HG03521 (cell line): ENCODE measurements around the gene KCNV2.

Source experiments
- ATAC-seq: cut with Tn5 transposase; IDR thresholded peaks from one replicate; pipeline ENCODE4 v1.9.1; 2021; ENCODE audit warnings: mild to moderate bottlenecking, moderate library complexity; ENCODE audit not compliant: unreplicated experiment

KCNV2 gene

DNA sequence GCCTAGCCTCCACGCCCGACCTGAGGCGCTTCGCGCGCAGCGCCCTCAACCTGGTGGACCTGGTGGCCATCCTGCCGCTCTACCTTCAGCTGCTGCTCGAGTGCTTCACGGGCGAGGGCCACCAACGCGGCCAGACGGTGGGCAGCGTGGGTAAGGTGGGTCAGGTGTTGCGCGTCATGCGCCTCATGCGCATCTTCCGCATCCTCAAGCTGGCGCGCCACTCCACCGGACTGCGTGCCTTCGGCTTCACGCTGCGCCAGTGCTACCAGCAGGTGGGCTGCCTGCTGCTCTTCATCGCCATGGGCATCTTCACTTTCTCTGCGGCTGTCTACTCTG, 1.4 kb downstream of the KCNV2 start:
- no peak for ATAC-seq

DNA sequence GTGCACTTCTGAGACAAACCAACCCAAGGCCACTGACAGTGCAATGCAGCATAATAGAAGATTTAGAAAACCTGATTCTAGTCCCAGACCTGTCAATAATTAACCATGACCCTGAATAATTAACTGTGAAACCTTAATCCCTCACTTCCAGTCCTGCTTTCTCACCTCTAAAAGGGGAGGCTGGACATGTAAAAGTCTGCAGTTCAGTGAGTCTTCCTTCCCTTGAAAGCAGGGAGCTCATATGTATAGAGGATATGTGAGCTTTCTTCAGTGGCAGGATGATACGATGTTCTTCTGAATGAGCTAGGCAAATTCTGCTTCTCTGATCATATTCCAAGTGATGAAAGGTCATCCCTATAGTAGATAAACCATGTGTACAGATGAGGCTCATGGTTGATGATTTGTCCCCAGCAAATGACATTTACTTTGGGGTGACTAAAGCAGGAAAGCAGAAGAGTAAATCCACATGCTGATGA, 2.9 kb downstream of the KCNV2 start:
- no peak for ATAC-seq

- no peak for ATAC-seq
Observed at GRCh38 chr9:2722715-2723114, 5.4 kb downstream of the KCNV2 start.

GRCh38 chr9:2723376-2724065, 6.2 kb downstream of the KCNV2 start:
- ATAC-seq = no peak

DNA sequence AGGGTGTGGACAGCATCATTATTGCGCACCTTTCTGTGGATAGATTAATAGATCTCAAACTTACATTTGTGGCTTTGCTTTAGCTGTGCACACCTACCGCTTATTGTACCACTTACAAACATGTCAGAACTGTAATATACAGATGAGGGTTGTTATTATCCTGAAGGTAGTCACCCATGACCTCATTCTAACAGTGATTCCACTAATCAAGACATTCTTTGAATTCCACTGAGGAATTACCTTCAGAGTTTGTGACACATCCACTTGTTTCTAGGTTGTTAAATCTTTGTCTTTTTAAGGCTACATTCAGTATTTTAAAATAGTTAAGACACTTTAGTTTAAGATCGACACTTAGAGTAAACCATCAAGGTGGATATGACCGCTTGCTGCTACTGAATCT, 7.8 kb downstream of the KCNV2 start:
- no peak for ATAC-seq

GRCh38 chr9:2725898-2726649, 8.8 kb downstream of the KCNV2 start:
- ATAC-seq = no peak

- ATAC-seq = no peak
Observed at GRCh38 chr9:2726650-2727340, 9.5 kb downstream of the KCNV2 start.

DNA sequence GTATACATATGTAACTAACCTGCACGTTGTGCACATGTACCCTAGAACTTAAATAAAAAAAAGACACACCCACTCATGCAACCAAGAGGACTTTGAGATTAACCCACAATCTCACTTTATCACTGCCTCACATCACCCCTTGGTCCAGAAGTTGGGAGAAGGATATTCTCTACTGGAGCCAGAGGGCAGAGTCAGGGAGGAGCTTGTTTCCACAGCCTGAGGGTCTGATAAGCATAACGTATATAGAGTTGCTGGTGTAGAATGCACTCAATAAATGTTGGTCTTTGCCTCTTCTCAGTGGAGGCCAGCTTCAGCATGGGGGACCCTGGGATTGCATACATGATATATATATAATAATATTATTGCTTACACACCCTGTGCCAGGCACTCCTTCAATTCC, 10.1 kb downstream of the KCNV2 start:
- ATAC-seq = no peak

DNA sequence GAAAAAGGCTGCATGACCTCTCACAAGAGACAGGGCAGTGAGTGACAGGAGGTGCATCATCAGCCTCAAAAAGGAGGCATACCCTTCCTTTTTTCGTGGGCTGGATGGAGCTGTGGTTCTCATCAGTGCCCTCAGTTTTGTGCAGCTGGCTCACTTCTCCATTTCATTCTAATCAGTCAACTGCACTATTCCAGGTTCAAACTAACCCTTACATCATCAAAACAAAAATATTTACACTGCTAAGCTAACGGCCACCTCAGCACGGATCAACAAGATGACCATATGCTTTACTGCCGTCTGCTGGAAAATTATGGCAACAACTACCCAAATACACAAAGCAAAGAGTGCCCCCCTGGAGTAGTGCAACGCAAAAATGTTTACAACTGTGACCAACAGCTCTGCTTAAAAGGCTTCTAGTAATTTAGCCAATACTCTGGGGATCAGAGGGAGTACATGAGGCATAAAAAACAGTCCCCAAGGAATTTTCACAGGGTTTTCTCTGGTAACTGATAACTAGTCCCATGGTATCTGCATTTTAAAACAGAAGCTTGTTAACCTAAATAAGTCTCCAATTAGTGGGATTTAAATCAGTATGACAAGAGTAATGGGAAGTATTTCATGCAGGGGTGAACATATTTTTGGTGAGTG, 10.8 kb downstream of the KCNV2 start:
- peak; percentile 81 for ATAC-seq

DNA sequence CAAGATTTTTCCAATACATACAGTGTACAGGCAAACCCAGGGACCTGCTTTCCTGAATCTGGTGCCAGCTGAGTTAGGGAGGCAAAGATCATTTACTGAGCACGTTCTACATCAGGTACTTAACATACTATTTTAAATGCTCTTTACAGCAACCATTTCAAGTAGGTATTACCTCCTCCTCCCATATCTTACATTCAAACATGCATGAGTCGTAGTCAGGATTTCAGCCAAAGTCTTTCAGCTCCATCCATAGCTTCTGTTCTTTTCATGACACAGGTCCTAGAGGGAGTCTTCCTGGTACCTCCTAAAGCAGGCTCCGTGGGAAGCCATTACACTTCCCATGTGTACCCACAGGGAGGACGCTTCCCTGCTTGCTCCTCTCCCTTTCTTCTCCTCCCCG, 11.7 kb downstream of the KCNV2 start:
- no peak for ATAC-seq

- no peak for ATAC-seq
Observed at GRCh38 chr9:2729721-2730120, 12.4 kb downstream of the KCNV2 start.

GRCh38 chr9:2730971-2731370, 13.7 kb downstream of the KCNV2 start:
- ATAC-seq = no peak

DNA sequence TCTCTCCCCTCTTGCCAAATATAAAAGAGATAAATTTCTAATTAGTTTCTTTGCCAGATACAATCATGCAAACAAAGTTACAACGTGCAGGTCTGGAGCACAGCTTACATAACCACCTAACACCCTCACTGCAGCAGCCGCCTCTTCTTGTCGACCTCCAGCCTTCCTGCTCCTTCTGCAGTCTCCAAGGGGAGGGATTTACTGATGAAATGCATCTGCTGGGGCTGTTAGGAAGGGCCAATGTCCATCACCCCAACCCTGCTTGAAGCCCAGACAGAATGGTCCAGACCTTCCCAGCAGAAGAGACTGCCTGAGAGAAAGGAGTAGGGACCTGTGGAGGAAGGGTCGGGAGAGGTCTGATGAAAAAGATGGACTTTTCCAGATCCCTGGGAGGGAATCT, 15.2 kb downstream of the KCNV2 start:
- no peak for ATAC-seq

DNA sequence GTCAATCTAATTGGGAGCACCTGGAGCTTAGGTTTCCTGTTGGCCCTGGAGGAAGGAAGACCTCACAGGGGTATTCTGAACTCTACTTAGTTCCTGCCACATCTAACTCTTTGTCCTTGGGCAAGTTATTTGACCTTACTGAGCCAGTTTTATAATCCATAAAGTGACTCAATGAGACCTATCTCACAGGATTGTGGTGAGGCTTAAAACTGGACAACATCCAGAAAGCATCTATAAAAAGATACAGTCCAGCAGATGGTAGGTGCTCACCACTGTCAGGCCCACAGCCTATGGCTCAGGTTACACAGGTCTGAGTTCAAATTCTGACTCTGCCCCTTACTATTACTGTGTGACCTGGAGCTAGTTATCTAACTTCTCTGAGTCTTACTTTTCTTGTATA, 23.3 kb downstream of the KCNV2 start:
- ATAC-seq = no peak

DNA sequence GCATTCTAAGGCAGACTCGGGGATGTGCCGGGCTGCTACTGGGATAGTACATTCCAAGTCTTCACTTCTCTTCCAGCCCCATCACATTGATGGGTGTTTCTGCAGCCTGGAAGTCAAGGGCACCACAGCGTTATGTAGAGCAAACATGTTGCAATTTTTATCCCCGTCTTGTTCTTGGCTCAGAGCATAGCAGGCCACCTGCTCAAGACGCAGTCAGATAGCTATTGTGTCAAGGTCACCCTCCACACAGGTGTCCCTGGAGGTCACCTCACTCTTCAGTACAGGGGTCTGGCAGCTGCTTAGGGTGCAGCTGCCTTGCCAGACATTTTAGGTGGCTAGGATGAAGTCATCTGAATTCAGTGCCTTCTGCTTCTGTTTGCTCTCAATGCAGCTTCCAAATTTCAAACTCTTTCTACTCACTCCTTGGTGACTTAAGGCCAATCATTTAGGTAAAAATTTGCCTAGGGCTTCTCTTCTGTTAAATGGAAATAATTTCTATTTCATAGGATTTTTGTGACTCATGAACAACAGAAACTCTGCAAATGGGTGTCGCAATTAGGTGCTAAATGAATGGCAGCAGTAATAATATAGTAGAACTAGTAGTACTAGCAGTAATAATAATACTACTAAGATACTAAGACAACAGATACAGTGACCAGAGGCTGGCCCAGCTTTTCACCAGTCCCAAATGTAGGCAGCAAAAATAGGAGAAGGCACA, 24.3 kb downstream of the KCNV2 start:
- no peak for ATAC-seq

DNA sequence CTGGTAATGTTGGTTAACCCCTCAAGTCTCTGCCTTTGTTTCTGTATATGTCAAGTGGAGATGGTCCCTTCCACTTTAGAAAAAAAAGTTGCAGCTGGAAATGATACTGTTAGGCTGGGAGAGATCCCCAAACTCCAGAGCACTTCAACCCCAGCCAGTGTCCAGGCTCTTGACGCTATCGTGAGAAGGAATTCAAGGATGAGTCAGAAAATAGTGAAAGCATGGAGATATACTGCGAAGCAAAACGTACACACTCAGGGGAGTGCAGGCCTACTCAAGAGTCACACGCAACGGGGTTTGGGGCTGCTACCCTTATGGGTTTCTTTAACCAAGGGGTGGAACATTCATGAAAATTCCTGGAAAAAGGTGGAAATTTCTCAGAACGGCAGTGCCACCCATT, 24.9 kb downstream of the KCNV2 start:
- ATAC-seq = no peak

DNA sequence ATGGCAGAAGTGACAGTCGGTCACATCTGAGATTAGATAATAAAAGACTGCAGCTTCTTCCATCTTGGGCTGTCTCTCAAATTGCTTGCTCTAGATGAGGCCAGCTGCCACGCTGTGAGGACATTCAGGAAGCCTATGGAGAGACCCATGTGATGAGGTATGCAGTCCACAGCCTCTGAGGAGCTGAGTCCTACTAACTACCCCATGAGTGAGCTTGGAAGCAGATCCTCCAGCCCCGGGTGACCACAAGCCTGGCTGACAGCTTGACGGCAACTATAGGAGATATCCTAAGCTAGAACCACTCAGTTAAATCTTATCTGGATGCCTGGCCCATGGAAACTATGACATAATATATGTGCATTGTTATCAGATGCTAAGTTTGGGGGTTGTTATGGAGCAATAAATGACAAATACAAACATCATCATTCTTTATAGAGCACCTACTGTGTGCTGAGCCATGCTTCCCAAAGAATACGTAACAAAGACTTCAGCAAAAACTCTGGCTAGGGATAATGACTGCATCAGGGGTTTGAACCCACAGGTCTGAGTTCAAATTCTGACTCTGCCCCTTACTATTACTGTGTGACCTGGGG, 26.7 kb downstream of the KCNV2 start:
- no peak for ATAC-seq

DNA sequence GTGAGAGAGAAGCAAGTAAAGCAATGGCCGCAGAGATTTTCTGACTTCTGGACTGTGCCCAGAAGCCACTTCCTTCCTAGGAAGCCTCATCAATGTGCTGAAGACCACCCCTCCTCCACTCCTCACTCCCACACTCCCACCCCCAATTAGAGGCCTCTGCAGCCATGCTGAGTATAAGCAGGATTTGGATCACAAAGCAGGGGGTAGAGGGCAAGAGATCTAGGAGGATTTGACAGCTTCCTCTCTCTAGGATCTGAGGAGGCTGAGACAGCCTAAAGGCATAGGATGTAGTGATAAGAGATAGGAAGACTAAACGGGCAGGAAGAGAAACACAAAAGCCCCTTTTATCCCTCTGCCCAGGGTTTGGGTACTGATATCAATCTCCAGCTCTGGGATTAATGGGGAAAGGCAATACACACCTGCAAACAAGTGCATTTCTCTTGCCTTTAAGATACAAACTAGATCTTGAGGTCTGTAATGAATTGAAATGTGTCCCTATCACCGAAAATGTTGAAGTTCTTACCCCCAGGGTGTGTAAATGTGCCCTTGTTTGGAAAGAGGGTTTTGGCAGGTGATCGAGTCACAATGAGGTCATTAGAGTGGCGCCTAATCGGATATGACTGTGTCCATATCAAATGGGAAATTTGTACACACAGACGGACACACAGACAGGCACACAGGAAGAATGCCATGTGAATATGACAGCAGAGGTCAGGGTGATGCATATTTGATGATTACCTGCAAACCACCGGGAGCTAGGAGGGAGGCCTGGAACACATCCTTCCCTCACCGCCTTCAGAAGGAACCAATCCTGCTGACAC, 28.5 kb downstream of the KCNV2 start:
- no peak for ATAC-seq

GRCh38 chr9:2749485-2749884, 32.2 kb downstream of the KCNV2 start:
- ATAC-seq = no peak

- no peak for ATAC-seq
Observed at GRCh38 chr9:2755285-2755684, 38.0 kb downstream of the KCNV2 start.
